Activated CD8-positive, alpha-beta memory T cell treated with anti-CD3 and anti-CD28 coated beads, Interleukin-2, amount 50 U/mL, for 4 hours (primary cell): ENCODE results near the gene AKR1A1.
"Not testable (repeated sequence)": the region's sequence is repeated elsewhere in the genome, so short reads cannot be mapped to it uniquely, and the experiment has no call there.

Experiments
- DNase-seq: peaks from one replicate; pipeline ENCODE4 v3.0.0-alpha.2; 2020

AKR1A1 gene

GRCh38 chr1:45523975-45524374 lies 26.7 kb upstream of the AKR1A1 start:
- DNase-seq: not testable (repeated sequence)

DNA sequence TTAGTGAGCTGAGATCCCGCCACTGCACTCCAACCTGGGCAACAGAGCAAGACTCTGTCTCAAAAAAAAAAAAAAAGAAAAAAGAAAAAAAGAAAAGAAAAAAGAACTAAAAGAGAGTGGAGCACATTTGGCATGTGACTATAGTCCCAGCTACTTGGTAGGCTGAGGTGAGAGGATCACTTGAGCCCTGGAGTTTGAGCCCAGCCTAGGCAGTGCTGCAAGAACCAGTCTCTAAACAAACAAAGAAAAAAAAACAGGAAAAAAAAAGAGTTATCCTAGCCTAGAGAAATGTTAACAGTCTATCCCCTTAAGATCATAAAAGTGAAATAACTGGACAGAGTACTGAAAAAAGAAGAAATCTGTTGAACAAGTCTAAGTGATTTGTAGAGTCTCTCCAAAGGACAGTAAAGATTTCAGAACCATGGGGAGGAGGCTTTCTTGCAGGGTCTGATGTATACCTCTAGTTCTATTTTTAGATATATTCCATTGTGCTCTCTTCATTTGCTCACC lies 24.4 kb upstream of the AKR1A1 start:
- DNase-seq: no peak

DNA sequence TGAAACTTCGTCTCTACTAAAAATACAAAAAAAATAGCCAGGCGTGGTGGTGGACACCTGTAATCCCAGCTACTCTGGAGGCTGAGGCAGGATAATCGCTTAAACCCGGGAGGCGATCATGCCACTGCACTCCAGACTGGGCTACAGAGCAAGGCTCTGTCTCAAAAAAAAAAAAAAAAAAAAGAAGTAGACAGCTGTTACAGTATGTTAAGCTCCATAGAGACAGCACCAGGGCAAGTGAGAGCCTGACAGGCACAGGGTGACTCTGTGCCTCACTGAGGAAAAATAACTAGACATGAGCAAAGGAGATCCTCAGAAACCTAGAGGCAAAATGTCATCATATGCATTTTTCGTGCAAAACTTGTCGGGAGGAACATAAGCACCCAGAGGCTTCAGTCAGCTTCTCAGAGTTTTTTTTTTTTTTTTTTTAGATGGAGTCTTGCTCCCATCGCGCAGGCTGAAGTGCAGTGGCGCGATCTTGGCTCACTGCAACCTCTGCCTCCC lies 19.9 kb upstream of the AKR1A1 start:
- DNase-seq: no peak

DNA sequence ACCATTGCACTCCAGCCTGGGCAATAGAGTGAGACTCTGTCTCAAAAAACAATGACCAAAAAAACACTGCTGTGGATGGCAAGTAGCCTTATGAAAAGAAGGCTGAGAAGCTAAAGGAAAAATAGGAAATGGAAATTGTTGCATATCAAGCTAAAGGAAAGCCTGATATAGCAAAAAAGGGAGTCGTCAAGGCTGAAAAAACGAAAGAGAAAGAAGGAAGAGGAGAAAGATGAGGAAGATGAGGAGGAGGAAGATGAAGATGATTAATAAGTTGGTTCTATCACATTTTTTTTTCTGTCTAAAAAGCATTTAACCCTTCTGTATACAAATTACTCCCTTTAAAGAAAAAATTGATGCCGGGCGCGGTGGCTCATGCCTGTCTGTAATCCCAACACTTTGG lies 18.8 kb upstream of the AKR1A1 start:
- DNase-seq: no peak

DNA sequence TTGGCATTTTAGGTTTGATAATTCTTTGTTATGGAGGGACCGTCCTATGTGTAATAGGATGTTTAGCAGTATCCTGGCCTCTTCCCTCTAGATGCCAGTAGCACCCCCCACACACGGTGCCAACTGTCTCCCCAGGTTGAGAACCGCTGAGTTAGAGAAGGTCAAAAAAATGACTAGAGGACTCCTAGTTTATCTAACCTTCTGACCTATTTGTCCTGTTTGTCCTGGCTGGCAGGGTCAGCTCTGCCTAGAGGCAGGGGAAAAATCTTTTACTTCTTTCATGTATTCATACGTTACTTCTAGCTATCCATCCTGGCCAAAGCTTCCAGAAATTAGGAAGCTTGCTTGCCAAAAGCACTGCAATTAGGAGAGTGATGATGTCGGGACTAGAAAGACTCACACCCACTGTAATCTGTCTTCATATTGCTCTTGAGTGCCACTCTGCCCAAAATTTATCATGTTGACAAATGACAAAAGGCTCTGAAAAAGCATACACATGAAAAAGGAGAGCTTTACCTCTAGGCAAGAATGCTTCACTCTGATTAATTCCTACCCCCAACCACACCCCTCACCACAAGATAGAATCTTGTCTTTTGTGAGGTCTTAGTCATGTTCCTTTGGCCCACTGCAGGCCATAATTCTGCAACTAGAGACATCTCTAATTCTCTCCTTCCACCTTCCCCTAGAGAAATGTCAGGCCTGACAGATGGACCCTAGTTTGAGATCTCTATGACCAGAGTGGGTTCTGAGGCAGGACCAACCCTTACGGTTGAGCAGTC lies 14.4 kb upstream of the AKR1A1 start:
- DNase-seq: no peak

- DNase-seq: no peak
Observed at GRCh38 chr1:45536886-45537285, 13.7 kb upstream of the AKR1A1 start.

DNA sequence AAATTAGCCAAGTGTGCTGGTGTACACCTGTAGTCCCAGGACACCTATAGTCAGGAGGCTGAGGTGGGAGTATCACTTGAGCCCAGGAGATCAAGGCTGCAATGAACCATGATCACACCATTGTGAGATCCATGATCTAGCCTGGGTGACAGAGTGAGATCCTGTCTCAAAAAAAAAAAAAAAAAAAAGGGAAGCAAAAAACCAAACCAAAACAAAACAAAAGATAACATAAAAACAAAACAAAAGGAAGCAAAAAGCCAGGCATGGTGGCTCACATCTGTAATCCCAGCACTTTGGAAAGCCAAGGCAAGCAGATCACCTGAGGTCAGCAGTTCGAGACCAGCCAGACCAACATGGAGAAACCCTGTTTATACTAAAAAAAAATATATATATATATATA lies 9.4 kb upstream of the AKR1A1 start:
- DNase-seq: no peak

DNA sequence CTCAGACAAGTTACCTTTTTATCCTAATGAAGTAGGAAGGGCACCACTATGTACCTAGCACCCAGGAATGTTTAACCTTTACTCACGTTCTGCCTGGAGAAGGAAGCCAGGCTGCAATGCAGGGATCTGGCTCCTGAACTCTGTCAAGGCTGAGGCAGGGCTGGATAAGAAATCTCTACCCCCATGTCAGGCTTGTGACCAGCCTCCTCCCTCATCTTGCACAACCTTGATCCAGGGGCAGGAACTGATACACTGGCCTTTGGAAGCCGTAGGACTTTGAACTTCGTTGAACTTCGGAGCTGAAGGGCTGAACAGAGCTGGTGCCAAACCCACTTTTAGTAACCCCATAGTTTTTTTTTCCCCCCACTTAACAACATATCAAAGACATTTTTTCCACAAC lies 8.0 kb upstream of the AKR1A1 start:
- no peak for DNase-seq

DNA sequence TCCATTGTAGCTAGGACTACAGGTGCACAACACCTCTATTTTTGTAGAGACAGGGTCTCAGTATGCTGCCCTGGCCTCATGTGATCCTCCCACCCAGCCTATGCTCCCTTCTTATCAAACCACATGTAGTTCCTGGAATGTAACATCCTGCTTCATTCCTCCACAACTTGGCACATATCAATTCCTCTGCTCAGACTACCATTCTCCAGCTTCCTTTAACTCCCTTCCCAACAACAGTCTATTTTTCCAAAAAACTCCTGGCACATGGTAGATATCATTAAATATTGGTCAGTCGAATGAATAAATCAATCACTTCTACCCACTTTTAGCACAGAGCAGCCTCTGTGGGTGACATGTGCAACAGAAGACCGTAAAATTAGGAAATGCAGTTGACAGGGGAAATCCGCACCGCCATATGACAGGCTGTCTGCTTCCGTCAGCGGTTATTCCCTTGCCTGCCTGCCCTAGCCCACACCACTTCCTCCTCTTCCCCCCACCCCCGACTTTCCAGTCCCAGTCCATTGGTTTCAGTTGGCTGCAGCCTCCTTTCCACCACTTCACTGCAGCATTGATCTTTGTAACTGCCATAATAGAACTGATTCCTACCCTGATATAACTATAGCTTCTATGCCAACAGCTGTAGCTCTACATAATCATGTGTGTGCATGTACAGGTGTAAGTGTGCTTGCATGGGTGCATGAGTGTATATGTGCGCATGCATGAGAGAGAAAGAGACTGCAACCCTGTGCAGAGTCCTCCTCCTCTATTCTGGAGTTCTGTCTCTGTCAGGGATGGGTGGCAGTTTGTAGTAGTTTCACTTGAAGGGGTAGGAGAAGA lies 6.8 kb upstream of the AKR1A1 start:
- DNase-seq: peak; percentile 68

- DNase-seq: no peak
Observed at GRCh38 chr1:45544530-45544929, 6.1 kb upstream of the AKR1A1 start.

DNA sequence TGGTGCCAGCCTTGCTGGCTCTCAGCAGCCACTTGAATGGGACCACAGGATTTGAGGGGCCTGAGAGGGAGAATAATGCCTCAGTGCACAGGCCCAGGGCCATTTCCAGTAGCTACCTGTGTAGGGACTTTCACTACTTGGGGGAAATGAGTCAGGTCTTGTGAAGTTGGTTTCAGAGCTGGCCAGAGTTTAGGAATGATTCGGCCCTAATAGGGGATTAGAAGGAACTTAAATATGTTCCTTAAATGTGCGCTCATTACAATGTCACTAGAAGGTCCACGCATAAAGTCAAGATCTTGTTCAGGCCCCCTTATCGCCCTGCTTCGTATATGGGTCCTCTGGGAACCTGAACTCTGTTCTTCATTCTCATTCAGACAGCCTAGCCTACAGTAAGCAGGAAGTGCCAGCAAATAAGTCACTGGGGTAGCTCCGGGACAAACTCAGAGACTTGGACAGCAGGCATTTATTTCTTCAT lies 5.6 kb upstream of the AKR1A1 start:
- no peak for DNase-seq

- DNase-seq: no peak
Observed at GRCh38 chr1:45545553-45546310, 4.9 kb upstream of the AKR1A1 start.

DNA sequence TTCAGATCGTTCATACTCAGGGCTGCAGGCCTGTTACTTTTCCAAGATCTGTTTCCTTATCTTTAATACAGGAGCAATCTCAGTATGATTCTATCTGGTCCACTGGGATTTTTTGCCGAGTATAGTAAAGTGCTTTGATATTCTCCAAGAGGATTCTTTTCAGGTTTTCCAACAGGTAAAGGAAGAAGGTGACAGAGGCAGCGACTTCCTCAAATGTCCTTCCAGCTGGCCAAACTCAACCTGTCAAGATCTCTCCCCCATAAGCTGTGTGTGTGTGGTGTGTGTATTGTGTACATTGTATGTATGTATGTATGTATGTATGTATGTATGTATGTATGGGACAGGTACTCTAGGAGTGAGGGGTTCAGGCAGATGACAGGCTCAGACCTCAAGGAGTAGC lies 1.1 kb downstream of the AKR1A1 start:
- no peak for DNase-seq

GRCh38 chr1:45552331-45552730 lies 1.7 kb downstream of the AKR1A1 start:
- no peak for DNase-seq

GRCh38 chr1:45554198-45554597 lies 3.6 kb downstream of the AKR1A1 start:
- no peak for DNase-seq

GRCh38 chr1:45557422-45557944 lies 6.9 kb downstream of the AKR1A1 start:
- DNase-seq: no peak

GRCh38 chr1:45563843-45564242 lies 13.2 kb downstream of the AKR1A1 start:
- no peak for DNase-seq

DNA sequence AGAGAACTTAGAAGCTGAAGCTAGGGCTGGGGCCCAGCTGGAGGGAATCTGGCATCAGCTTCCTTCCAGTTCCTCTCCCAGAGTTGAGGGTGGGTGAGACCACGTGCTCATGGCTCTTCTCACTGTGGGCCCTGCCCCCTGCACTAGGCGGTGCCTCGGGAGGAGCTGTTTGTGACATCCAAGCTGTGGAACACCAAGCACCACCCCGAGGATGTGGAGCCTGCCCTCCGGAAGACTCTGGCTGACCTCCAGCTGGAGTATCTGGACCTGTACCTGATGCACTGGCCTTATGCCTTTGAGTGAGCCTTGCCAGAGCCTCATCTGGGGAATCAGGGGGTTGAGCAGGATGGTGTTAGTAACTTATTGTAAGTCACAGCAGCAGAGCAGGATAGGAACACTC lies 16.1 kb downstream of the AKR1A1 start:
- DNase-seq: no peak

DNA sequence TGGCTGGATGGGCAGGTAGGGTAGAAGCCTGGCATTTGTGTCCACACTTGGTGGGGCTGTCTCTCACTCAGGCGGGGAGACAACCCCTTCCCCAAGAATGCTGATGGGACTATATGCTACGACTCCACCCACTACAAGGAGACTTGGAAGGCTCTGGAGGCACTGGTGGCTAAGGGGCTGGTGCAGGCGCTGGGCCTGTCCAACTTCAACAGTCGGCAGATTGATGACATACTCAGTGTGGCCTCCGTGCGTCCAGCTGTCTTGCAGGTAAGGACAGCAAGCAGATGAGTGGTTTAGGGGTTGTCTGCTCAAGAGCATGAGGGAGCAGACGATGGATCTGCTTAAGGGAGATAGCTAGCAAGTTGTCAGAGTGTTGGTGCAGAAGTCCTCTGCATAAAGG lies 17.3 kb downstream of the AKR1A1 start:
- DNase-seq: no peak

DNA sequence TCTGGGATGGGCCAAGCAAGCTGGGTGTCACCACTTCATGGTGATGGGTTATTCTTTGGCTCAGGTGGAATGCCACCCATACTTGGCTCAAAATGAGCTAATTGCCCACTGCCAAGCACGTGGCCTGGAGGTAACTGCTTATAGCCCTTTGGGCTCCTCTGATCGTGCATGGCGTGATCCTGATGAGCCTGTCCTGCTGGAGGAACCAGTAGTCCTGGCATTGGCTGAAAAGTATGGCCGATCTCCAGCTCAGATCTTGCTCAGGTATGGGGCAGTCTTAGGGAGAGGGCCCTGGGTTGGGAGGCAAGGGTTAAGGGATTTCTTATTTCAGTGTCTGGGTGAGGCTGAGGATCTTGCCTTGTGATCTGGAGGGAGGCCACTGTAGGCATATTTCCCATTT lies 17.8 kb downstream of the AKR1A1 start:
- no peak for DNase-seq

GRCh38 chr1:45569571-45569961 lies 18.9 kb downstream of the AKR1A1 start:
- DNase-seq: no peak

GRCh38 chr1:45569962-45570581 lies 19.4 kb downstream of the AKR1A1 start:
- DNase-seq: peak; percentile 69
